ENCODE data around the gene ZNF223. TPM values are rescaled to one million over a fixed set of nuclear protein-coding genes. Genes with fewer than 3 reads are reported as not detected.
A peak's percentile ranks its signal among the peaks of the same experiment; 100 is the strongest.

Gene ZNF223
- total and polyA plus RNA-seq, 9 of the 15 experiments (the other 6 are each of a cell fraction or from before 2014, with no cell fraction given) = 0.21 to 1.8 (median 0.71) TPM

- no peak for TF ChIP-seq ZBTB5 (IDR thresholded peaks at IDR 0.05)
- no peak for TF ChIP-seq HINFP (tag; conservative IDR thresholded peaks at IDR 0.05; ENCODE audit: low read depth)
- no peak for TF ChIP-seq ZNF134 (CRISPR knock-in tag; conservative IDR thresholded peaks at IDR 0.05)
- no peak for TF ChIP-seq KDM2B (CRISPR knock-in tag; IDR thresholded peaks at IDR 0.05)
- no peak for TF ChIP-seq USF1 (CRISPR knock-in tag; IDR thresholded peaks at IDR 0.05)
- no peak for TF ChIP-seq ASH1L (IDR thresholded peaks at IDR 0.05; ENCODE audit: borderline replicate concordance, low read depth, partially characterized antibody)
- no peak for TF ChIP-seq ILF3 (IDR thresholded peaks at IDR 0.05; ENCODE audit: borderline replicate concordance)
- peak; percentile 92 for TF ChIP-seq HCFC1 (IDR thresholded peaks at IDR 0.05; ENCODE audit: low read depth, low read length)
- peak; percentile 44; the same call in 1 of the 2 replicates for TF ChIP-seq ZBTB7A (IDR thresholded peaks at IDR 0.05; ENCODE audit: borderline replicate concordance, control insufficient read depth, low read depth, low read length)
- no peak for TF ChIP-seq NFXL1 (CRISPR knock-in tag; IDR thresholded peaks at IDR 0.05)
- TF ChIP-seq ZNF384 (IDR thresholded peaks at IDR 0.05; ENCODE audit: low read depth, low read length) = no peak
- no peak for TF ChIP-seq TRIM24 (IDR thresholded peaks at IDR 0.05)
- TF ChIP-seq ARID3B (CRISPR knock-in tag; IDR thresholded peaks at IDR 0.05; ENCODE audit: borderline replicate concordance) = no peak
- no peak for TF ChIP-seq NFE2L1 (tag; IDR thresholded peaks at IDR 0.05; ENCODE audit: borderline replicate concordance, low read depth)
- TF ChIP-seq FOXK1 (CRISPR knock-in tag; IDR thresholded peaks at IDR 0.05; ENCODE audit: borderline replicate concordance) = no peak
- no peak for TF ChIP-seq ATF4 (CRISPR knock-in tag; IDR thresholded peaks at IDR 0.05)
- TF ChIP-seq ZKSCAN3 (CRISPR knock-in tag; IDR thresholded peaks at IDR 0.05) = no peak
- peak; percentile 62 to 69 for TF ChIP-seq NRF1 (conservative IDR thresholded peaks at IDR 0.05 in 1 of 2, IDR thresholded peaks at IDR 0.05 in 1 of 2)
Observed at GRCh38 chr19:44071824-44072542, 20.1 kb downstream of the ZNF223 start, which contains the start of gene ZNF284 (continued).
